Tibial artery (tissue), 4 donors: ENCODE data around the gene MAML2.

ENCODE experiments used
- DNase-seq, 2 donors: peaks; one replicate each; pipeline ENCODE4 v3.0.0-alpha.2; 2019
- H3K27ac ChIP-seq, 2 donors: fragments of 200-600 bp; sonication (generic) in 1 of 2; 1 replicate in 1 of 2; 2 replicates in 1 of 2; pipeline ENCODE4 v1.5.1; 2018 to 2019; ENCODE audit warnings: mild to moderate bottlenecking in 1 of 2
- H3K27me3 ChIP-seq, 2 donors: fragments of 200-600 bp; sonication (generic) in 1 of 2; one replicate each; pipeline versions ENCODE4 v1.5.1 to v1.6.0; 2016 to 2019
- H3K36me3 ChIP-seq, 3 donors: fragments of 200-600 bp; sonication (generic) in 2 of 3; one replicate each; pipeline ENCODE4 v1.5.1; 2016 to 2019; ENCODE audit warnings: mild to moderate bottlenecking in 2 of 3
- H3K4me1 ChIP-seq, 4 donors: fragments of 200-600 bp; sonication (generic) in 2 of 4; 1 replicate in 3 of 4; 2 replicates in 1 of 4; pipeline ENCODE4 v1.5.1; 2016 to 2019
- H3K4me3 ChIP-seq, 2 donors: fragments of 200-600 bp; sonication (generic) in 1 of 2; 1 replicate in 1 of 2; 2 replicates in 1 of 2; pipeline ENCODE4 v1.5.1; 2018 to 2019; ENCODE audit warnings: mild to moderate bottlenecking in 2 of 2
- H3K9me3 ChIP-seq, 3 donors: fragments of 200-600 bp; sonication (generic) in 1 of 3; one replicate each; pipeline ENCODE4 v1.5.1; 2016 to 2019
- CTCF ChIP-seq, 2 experiments: fragments of 200-600 bp in 1 of 2; fragments of 450-650 bp in 1 of 2; IDR thresholded peaks; one replicate each; pipeline ENCODE4 v1.5.1; 2017 to 2019; ENCODE audit warnings: antibody characterized with exemption in 2 of 2, mild to moderate bottlenecking in 1 of 2, moderate library complexity in 1 of 2
- intact Hi-C: fragments of 100-400 bp; cut with DNase I; formaldehyde crosslinking; loops from one replicate; pipeline ENCODE4 v1.15.0; 2023; ENCODE audit warnings: low total_unique reads

The MAML2 gene

GRCh38 chr11:96150609-96151008, 192.4 kb downstream of the MAML2 start:
- TF ChIP-seq CTCF (IDR thresholded peaks at IDR 0.05), result no peak
- Histone ChIP-seq H3K27me3 (no peaks in the 10 kb centered on the region), H3K9me3 (no peaks in the 10 kb centered on the region), H3K4me3 (no peak overlapping the region), H3K36me3 (no peaks in the 10 kb centered on the region), H3K4me1 (peaks cover 0 to 21% (median 18%) of the 10 kb centered on the region in 4 donors), H3K27ac (no peak overlapping the region)
- no peak for DNase-seq
- intact Hi-C loops, result no loop called here

- intact Hi-C loops, result no loop called here
These were observed 193.0 kb downstream of the MAML2 start for GRCh38 chr11:96149743-96150555.

GRCh38 chr11:96147906-96148486, 195.0 kb downstream of the MAML2 start:
- Histone ChIP-seq H3K36me3 (no peaks in the 10 kb centered on the region), H3K9me3 (no peaks in the 10 kb centered on the region), H3K27me3 (no peaks in the 10 kb centered on the region), H3K4me1 (peaks cover 0 to 27% (median 12%) of the 10 kb centered on the region in 4 donors), H3K27ac (no peak overlapping the region), H3K4me3 (no peak overlapping the region)
- no peak for DNase-seq
- intact Hi-C loops, result no loop called here
- no peak for TF ChIP-seq CTCF (IDR thresholded peaks at IDR 0.05)

More at GRCh38 chr11:96149743-96150555, 193.0 kb downstream of the MAML2 start:
- no peak for DNase-seq
- Histone ChIP-seq H3K36me3 (no peaks in the 10 kb centered on the region), H3K27ac (no peak overlapping the region), H3K4me1 (peaks cover 0 to 19% (median 14%) of the 10 kb centered on the region in 4 donors), H3K9me3 (no peaks in the 10 kb centered on the region), H3K27me3 (no peaks in the 10 kb centered on the region), H3K4me3 (no peak overlapping the region)
- TF ChIP-seq CTCF (IDR thresholded peaks at IDR 0.05), result no peak

GRCh38 chr11:96147186-96147585, 195.8 kb downstream of the MAML2 start:
- H3K4me1 ChIP-seq, result peaks cover 0 to 26% (median 16%) of the 10 kb centered on the region in 4 donors
- no peak for TF ChIP-seq CTCF (IDR thresholded peaks at IDR 0.05)
- H3K27me3 ChIP-seq, result no peaks in the 10 kb centered on the region
- DNase-seq, result no peak
- H3K36me3 ChIP-seq, result no peaks in the 10 kb centered on the region
- no peak overlapping the region for H3K27ac ChIP-seq
- no peaks in the 10 kb centered on the region for H3K9me3 ChIP-seq
- no peak overlapping the region for H3K4me3 ChIP-seq
- intact Hi-C loops, result no loop called here

- Histone ChIP-seq H3K27me3 (no peaks in the 10 kb centered on the region), H3K9me3 (no peaks in the 10 kb centered on the region), H3K4me1 (peaks cover 0 to 30% (median 16%) of the 10 kb centered on the region in 4 donors), H3K27ac (no peak overlapping the region), H3K4me3 (no peak overlapping the region), H3K36me3 (no peaks in the 10 kb centered on the region)
- no peak for DNase-seq
- intact Hi-C loops, result no loop called here
- TF ChIP-seq CTCF (IDR thresholded peaks at IDR 0.05), result no peak
These were observed 196.2 kb downstream of the MAML2 start for GRCh38 chr11:96146765-96147164.
